Measurements from ENCODE around the gene CTNND2. TPM values are rescaled to one million over a fixed set of nuclear protein-coding genes. Genes with fewer than 3 reads are reported as not detected.

The CTNND2 gene
- total RNA-seq, 1 donor from 2014 or later, result 0.29 TPM

DNA sequence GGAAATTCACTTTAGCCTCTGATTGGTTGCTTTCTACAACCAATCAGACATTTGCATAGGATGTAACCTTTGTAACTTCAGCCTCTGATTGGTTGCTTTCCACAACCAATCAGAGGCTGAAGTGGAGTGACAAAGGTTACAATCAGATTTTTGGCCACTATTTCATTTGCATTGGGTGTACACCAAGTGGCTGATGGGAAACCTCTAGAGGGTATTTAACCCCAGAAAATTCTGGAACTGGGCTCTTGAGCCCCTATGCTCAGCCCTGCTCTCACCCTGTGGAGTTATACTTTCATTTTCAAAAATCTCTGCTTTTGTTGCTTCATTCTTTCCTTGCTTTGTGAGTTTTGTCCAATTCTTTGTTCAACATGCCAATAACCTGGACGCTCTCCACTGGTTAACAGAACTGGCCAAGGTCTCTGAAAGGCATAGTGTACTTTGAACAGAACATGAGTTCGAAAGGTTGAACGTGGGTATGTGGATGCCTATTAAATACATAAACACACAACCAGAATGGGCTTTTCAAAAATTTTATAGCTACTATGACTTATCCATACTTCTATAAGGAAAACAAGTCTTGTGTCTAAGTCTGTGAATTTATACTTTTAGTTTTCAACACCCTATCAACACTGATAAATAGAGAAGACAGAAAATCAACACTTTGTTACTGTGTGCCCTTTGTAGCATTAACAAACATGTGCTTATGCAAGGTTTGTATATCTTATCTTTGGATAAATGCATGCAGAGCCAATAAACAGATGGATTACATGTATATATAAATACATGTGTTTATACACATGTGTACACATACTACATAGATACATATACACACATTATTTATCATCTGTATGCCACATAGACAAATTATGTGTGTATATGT, 568.1 kb downstream of the CTNND2 start:
- DNase-seq (ENCODE audit: low read depth), result no peak
- TF ChIP-seq, protein P1, sequence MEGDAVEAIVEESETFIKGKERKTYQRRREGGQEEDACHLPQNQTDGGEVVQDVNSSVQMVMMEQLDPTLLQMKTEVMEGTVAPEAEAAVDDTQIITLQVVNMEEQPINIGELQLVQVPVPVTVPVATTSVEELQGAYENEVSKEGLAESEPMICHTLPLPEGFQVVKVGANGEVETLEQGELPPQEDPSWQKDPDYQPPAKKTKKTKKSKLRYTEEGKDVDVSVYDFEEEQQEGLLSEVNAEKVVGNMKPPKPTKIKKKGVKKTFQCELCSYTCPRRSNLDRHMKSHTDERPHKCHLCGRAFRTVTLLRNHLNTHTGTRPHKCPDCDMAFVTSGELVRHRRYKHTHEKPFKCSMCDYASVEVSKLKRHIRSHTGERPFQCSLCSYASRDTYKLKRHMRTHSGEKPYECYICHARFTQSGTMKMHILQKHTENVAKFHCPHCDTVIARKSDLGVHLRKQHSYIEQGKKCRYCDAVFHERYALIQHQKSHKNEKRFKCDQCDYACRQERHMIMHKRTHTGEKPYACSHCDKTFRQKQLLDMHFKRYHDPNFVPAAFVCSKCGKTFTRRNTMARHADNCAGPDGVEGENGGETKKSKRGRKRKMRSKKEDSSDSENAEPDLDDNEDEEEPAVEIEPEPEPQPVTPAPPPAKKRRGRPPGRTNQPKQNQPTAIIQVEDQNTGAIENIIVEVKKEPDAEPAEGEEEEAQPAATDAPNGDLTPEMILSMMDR (IDR thresholded peaks at IDR 0.05; ENCODE audit: insufficient read depth, low read length, poor library complexity, severe bottlenecking), result no peak
- no peaks in the 10 kb centered on the region for H3K27me3 ChIP-seq (ENCODE audit: control insufficient read depth, insufficient read depth, low read length)

GRCh38 chr5:11334404-11334803, 569.8 kb downstream of the CTNND2 start:
- Histone ChIP-seq H3K4me3 (ENCODE audit: low read depth, low read length) (no peak overlapping the region), H3K27me3 (ENCODE audit: control insufficient read depth, insufficient read depth, low read length) (no peaks in the 10 kb centered on the region), H3K36me3 (ENCODE audit: control insufficient read depth, insufficient read depth, low read length) (no peaks in the 10 kb centered on the region)
- DNase-seq (ENCODE audit: low read depth), result no peak
- TF ChIP-seq, protein P1 (IDR thresholded peaks at IDR 0.05; ENCODE audit: insufficient read depth, low read length, poor library complexity, severe bottlenecking), result no peak

More for the DNA sequence above, 568.1 kb downstream of the CTNND2 start:
- Histone ChIP-seq H3K36me3 (ENCODE audit: control insufficient read depth, insufficient read depth, low read length) (no peaks in the 10 kb centered on the region), H3K4me3 (ENCODE audit: low read depth, low read length) (no peak overlapping the region)

- Histone ChIP-seq H3K4me3 (ENCODE audit: low read depth, low read length) (no peak overlapping the region), H3K36me3 (ENCODE audit: control insufficient read depth, insufficient read depth, low read length) (no peaks in the 10 kb centered on the region), H3K27me3 (ENCODE audit: control insufficient read depth, insufficient read depth, low read length) (no peaks in the 10 kb centered on the region)
- TF ChIP-seq, protein P1 (IDR thresholded peaks at IDR 0.05; ENCODE audit: insufficient read depth, low read length, poor library complexity, severe bottlenecking), result no peak
- no peak for DNase-seq (ENCODE audit: low read depth)
These were observed 574.6 kb downstream of the CTNND2 start for GRCh38 chr5:11329679-11330078.

- TF ChIP-seq, protein P1 (IDR thresholded peaks at IDR 0.05; ENCODE audit: insufficient read depth, low read length, poor library complexity, severe bottlenecking), result no peak
- Histone ChIP-seq H3K27me3 (ENCODE audit: control insufficient read depth, insufficient read depth, low read length) (no peaks in the 10 kb centered on the region), H3K36me3 (ENCODE audit: control insufficient read depth, insufficient read depth, low read length) (no peaks in the 10 kb centered on the region), H3K4me3 (ENCODE audit: low read depth, low read length) (no peak overlapping the region)
- DNase-seq (ENCODE audit: low read depth), result no peak
These were observed 579.5 kb downstream of the CTNND2 start for GRCh38 chr5:11324521-11325289.

DNA sequence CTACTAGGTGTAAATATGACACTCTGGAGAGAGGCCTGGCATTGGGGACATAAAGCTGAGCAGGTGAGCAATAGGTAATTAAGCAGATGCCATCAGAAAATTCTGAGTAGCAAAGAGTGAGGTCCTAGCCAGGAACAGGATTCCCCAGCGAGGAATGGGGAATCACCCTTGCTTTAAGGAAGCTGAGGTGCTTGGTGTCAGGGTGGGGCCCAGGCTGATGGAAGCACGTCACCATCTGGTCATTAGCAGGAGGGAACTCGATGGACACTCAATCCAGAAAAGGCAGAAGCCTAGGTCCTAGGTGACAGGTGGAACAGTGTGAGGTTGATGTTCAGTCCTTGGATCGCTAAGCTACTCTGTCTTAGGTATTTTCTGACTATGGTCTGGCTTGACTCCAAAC, 580.5 kb downstream of the CTNND2 start:
- DNase-seq (ENCODE audit: low read depth), result no peak
- Histone ChIP-seq H3K36me3 (ENCODE audit: control insufficient read depth, insufficient read depth, low read length) (no peaks in the 10 kb centered on the region), H3K4me3 (ENCODE audit: low read depth, low read length) (no peak overlapping the region), H3K27me3 (ENCODE audit: control insufficient read depth, insufficient read depth, low read length) (no peaks in the 10 kb centered on the region)
- TF ChIP-seq, protein P1 (IDR thresholded peaks at IDR 0.05; ENCODE audit: insufficient read depth, low read length, poor library complexity, severe bottlenecking), result no peak
